ENCODE data around the gene C1orf167.

GRCh38 chr1:11713095-11713494 is 48.9 kb upstream of the C1orf167 start:
- no peak for TF ChIP-seq EZH2 (IDR thresholded peaks at IDR 0.05; ENCODE audit: borderline replicate concordance, insufficient read depth, low read depth, low read length, poor library complexity, severe bottlenecking)
- TF ChIP-seq, protein P1, sequence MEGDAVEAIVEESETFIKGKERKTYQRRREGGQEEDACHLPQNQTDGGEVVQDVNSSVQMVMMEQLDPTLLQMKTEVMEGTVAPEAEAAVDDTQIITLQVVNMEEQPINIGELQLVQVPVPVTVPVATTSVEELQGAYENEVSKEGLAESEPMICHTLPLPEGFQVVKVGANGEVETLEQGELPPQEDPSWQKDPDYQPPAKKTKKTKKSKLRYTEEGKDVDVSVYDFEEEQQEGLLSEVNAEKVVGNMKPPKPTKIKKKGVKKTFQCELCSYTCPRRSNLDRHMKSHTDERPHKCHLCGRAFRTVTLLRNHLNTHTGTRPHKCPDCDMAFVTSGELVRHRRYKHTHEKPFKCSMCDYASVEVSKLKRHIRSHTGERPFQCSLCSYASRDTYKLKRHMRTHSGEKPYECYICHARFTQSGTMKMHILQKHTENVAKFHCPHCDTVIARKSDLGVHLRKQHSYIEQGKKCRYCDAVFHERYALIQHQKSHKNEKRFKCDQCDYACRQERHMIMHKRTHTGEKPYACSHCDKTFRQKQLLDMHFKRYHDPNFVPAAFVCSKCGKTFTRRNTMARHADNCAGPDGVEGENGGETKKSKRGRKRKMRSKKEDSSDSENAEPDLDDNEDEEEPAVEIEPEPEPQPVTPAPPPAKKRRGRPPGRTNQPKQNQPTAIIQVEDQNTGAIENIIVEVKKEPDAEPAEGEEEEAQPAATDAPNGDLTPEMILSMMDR (IDR thresholded peaks at IDR 0.05), result no peak
